Stimulated activated CD4-positive, alpha-beta T cell treated with anti-CD3 and anti-CD28 coated beads, Interleukin-15, amount 100 ng/mL, for 24 hours (primary cell): Measurements from ENCODE around the gene RNF212.
"Not testable (repeated sequence)": the region's sequence is repeated elsewhere in the genome, so short reads cannot be mapped to it uniquely, and the experiment has no call there.

Experiments
- DNase-seq: peaks from one replicate; pipeline ENCODE4 v3.0.0-alpha.2; 2020

RNF212 gene

GRCh38 chr4:1047106-1047975 is 66.0 kb downstream of the RNF212 start:
- DNase-seq, result no peak

GRCh38 chr4:1046581-1047011 is 66.8 kb downstream of the RNF212 start:
- DNase-seq, result not testable (repeated sequence)

- no peak for DNase-seq
These were observed 67.7 kb downstream of the RNF212 start for GRCh38 chr4:1045595-1046201.

- no peak for DNase-seq
These were observed 68.2 kb downstream of the RNF212 start for GRCh38 chr4:1045193-1045594.

- peak; percentile 1 for DNase-seq
These were observed 68.7 kb downstream of the RNF212 start for GRCh38 chr4:1044469-1045192.

- peak; percentile 54 for DNase-seq
These were observed 69.5 kb downstream of the RNF212 start for GRCh38 chr4:1043651-1044468.

GRCh38 chr4:1043162-1043561 is 70.2 kb downstream of the RNF212 start:
- no peak for DNase-seq

GRCh38 chr4:1042352-1043055 is 70.9 kb downstream of the RNF212 start:
- no peak for DNase-seq

- no peak for DNase-seq
These were observed 71.4 kb downstream of the RNF212 start for GRCh38 chr4:1041936-1042330.

GRCh38 chr4:1041147-1041935 is 72.0 kb downstream of the RNF212 start:
- DNase-seq, result no peak

GRCh38 chr4:1040344-1041146 is 72.8 kb downstream of the RNF212 start:
- DNase-seq, result no peak

GRCh38 chr4:1039493-1040343 is 73.6 kb downstream of the RNF212 start:
- DNase-seq, result no peak

GRCh38 chr4:1038948-1039492 is 74.3 kb downstream of the RNF212 start:
- no peak for DNase-seq

- no peak for DNase-seq
These were observed 76.2 kb downstream of the RNF212 start for GRCh38 chr4:1036976-1037810.

- DNase-seq, result no peak
These were observed 77.3 kb downstream of the RNF212 start for GRCh38 chr4:1036095-1036494.

- no peak for DNase-seq
These were observed 77.9 kb downstream of the RNF212 start for GRCh38 chr4:1035510-1035909.

GRCh38 chr4:1033840-1034551 is 79.4 kb downstream of the RNF212 start:
- no peak for DNase-seq
